Psoas muscle (tissue), 8 donors: ENCODE measurements around the gene TNPO1. TPM values are rescaled to one million over a fixed set of nuclear protein-coding genes. Genes with fewer than 3 reads are reported as not detected.

Experiments
- ATAC-seq, 4 donors: fragments of 200-7000 bp; cut with Tn5 transposase; one replicate each; pipeline ENCODE4 v1.9.1; 2020; ENCODE audit warnings: moderate library complexity in 3 of 4, mild to moderate bottlenecking in 2 of 4
- DNase-seq, 2 donors: peaks; one replicate each; pipeline ENCODE4 v3.0.0-alpha.2; 2020
- H3K27ac ChIP-seq: fragments of 200-600 bp; one replicate; pipeline ENCODE4 v1.8.0; 2022
- H3K27me3 ChIP-seq, 3 donors: fragments of 200-600 bp in 1 of 3; one replicate each; pipeline versions ENCODE4 v1.6.1 to v1.8.0; 2013 to 2022; ENCODE audit warnings: low read length in 2 of 3, mild to moderate bottlenecking in 2 of 3, moderate library complexity in 1 of 3; ENCODE audit not compliant: insufficient read depth in 3 of 3
- H3K36me3 ChIP-seq, 2 donors: fragments of 200-600 bp in 1 of 2; one replicate each; pipeline versions ENCODE4 v1.6.1 to v1.8.0; 2013 to 2022; ENCODE audit warnings: low read depth in 1 of 2, mild to moderate bottlenecking in 1 of 2, moderate library complexity in 1 of 2; ENCODE audit not compliant: insufficient read depth in 1 of 2
- H3K4me1 ChIP-seq: fragments of 200-600 bp; one replicate; pipeline ENCODE4 v1.8.0; 2022
- H3K4me3 ChIP-seq: fragments of 200-600 bp; one replicate; pipeline ENCODE4 v1.8.0; 2022; ENCODE audit warnings: mild to moderate bottlenecking
- H3K9me3 ChIP-seq: fragments of 200-600 bp; one replicate; pipeline ENCODE4 v1.8.0; 2022
- WGBS, 3 donors: extraction: QIAGEN DNeasy Blood & Tissue Kit; methylation state at CpG; one replicate each; pipeline versions ENCODE4 v1.1.6 to v1.1.7; 2013; 5-methylcytosine and 5-hydroxymethylcytosine counted together
- intact Hi-C, 2 donors: fragments of 100-400 bp; cut with DNase I; formaldehyde crosslinking; loops; one replicate each; pipeline versions ENCODE4 v1.11.0 to v1.14.2; 2022
- polyA plus RNA-seq, 3 donors: library from polyadenylated mRNA; stranded (reverse); fragments of 200-250 nt; gene quantifications; one replicate each; pipeline ENCODE4 v1.2.3, GENCODE V29; 2013
- total RNA-seq, 4 donors: library from RNA; stranded (reverse); fragmentation: NEBNext Ultra II Directional in 2 of 4; extraction: Animal tissue kit (Norgen Biotek cat#: 25700) in 2 of 4; gene quantifications; one replicate each; pipeline versions ENCODE4 v1.2.1 to v1.2.4, GENCODE V29; 2021 to 2023
- TF ChIP-seq, protein P1 (sequence below): fragments of 200-600 bp; IDR thresholded peaks from one replicate; pipeline ENCODE4 v1.8.0; 2022; ENCODE audit warnings: antibody characterized with exemption
- donor health status: healthy with polysubstance abuse.
- donor health status: DM: no; HTN: no; CAD: no; lungs with moderate emphysema.
- donor health status: Bipolar disorder and iron deficiency.
- donor health status: healthy.
- donor health status: DM: yes; HTN: yes; CAD: no.
- donor health status: DM: no; HTN: no; CAD: no.
- donor health status: DM: no; HTN: no; CAD: no.
- donor health status: DM: yes; HTN: yes; CAD: no.

The TNPO1 gene
- total and polyA plus RNA-seq, 7 donors: 15.0 to 115 (median 75.0) TPM

DNA sequence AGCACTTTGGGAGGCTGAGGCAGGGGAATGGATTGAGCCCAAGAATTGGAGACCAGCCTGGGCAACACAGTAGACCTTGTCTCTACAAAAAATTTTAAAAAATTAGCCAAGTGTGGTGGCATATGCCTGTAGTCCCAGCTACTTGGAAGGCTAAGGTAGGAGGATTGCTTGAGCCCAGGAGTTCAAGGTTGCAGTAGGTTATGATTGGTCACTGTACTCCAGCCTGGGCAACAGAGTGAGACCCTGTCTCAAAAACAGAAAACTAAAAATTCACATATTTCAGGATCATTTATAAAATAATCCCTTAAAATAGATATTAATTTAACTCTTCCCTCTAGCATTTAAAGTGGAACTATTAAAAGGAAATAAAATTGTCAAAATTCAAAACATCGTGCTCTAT, 142.8 kb downstream of the TNPO1 start:
- Histone ChIP-seq H3K9me3 (no peaks in the 10 kb centered on the region), H3K36me3 (no peaks in the 10 kb centered on the region), H3K4me1 (peaks cover 25% of the 10 kb centered on the region), H3K27ac (no peak overlapping the region), H3K4me3 (no peak overlapping the region), H3K27me3 (no peaks in the 10 kb centered on the region)
- intact Hi-C loops: no loop called here
- no peak for ATAC-seq
- TF ChIP-seq, protein P1, sequence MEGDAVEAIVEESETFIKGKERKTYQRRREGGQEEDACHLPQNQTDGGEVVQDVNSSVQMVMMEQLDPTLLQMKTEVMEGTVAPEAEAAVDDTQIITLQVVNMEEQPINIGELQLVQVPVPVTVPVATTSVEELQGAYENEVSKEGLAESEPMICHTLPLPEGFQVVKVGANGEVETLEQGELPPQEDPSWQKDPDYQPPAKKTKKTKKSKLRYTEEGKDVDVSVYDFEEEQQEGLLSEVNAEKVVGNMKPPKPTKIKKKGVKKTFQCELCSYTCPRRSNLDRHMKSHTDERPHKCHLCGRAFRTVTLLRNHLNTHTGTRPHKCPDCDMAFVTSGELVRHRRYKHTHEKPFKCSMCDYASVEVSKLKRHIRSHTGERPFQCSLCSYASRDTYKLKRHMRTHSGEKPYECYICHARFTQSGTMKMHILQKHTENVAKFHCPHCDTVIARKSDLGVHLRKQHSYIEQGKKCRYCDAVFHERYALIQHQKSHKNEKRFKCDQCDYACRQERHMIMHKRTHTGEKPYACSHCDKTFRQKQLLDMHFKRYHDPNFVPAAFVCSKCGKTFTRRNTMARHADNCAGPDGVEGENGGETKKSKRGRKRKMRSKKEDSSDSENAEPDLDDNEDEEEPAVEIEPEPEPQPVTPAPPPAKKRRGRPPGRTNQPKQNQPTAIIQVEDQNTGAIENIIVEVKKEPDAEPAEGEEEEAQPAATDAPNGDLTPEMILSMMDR: no peak
- DNase-seq: no peak
- 95 to 100% (median 97%) methylated on average over 1 of the region's 1 CpG for WGBS, 3 donors

Other genes with a start within 250 kb of the TNPO1 start
- gene FCHO2, start 139.4 kb downstream of the TNPO1 start, total RNA-seq: 10 to 100 TPM; 16.6 to 19.9 (median 18.0) TPM
- gene FCHO2, start 139.4 kb downstream of the TNPO1 start, polyA plus RNA-seq: 1 to 10 TPM; 4.0 to 6.1 (median 5.4) TPM